ENCODE data around the gene SRGAP1. TPM values are rescaled to one million over a fixed set of nuclear protein-coding genes. Genes with fewer than 3 reads are reported as not detected.
A peak's percentile ranks its signal among the peaks of the same experiment; 100 is the strongest.
"Not testable (repeated sequence)": the region's sequence is repeated elsewhere in the genome, so short reads cannot be mapped to it uniquely, and the experiment has no call there.

Gene SRGAP1
- total and polyA plus RNA-seq, 8 donors: 2.5 to 13.3 (median 7.5) TPM

DNA sequence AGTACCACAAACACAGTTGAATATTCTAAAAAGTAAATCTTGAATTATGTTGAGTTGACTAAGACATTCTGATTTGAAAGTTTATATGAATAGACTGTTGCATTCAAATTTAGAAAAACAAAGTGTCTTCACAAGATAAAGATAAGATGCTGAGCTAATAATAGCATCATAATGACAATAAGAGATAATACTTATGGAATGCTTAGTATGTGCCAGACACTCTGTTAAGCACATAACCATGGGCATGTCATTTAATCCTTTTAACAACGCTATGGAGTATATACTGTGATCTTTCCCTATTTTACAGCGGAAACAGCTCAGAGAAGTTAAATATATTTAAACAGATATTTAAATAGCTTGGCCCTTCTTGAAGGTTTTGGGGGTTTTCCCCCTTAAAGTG lies 163.4 kb downstream of the SRGAP1 start:
- DNase-seq (no peak), FAIRE-seq (no peak), ATAC-seq (no peak)
- H3K9me3 ChIP-seq: no peaks in the 10 kb centered on the region
- H3K4me3 ChIP-seq: no peak overlapping the region
- H3K27me3 ChIP-seq: no peaks in the 10 kb centered on the region
- no peak for TF ChIP-seq CTCF (IDR thresholded peaks at IDR 0.05)
- no peaks in the 10 kb centered on the region for H3K36me3 ChIP-seq
- intact Hi-C loops (cut with DNase I): no loop called here
- H3K27ac ChIP-seq: no peak overlapping the region
- WGBS, 2 donors: 95 to 99% methylated on average over 2 of the region's 2 CpGs
- peaks cover 0 to 4% (median 0%) of the 10 kb centered on the region in 3 donors for H3K4me1 ChIP-seq

GRCh38 chr12:64008596-64008995 lies 164.1 kb downstream of the SRGAP1 start:
- no peak for TF ChIP-seq CTCF (IDR thresholded peaks at IDR 0.05)
- intact Hi-C loops (cut with DNase I): no loop called here
- no peak overlapping the region for H3K27ac ChIP-seq
- no peaks in the 10 kb centered on the region for H3K9me3 ChIP-seq
- FAIRE-seq: no peak
- ATAC-seq: no peak
- no peak for DNase-seq
- 73 to 89% methylated on average over 3 of the region's 3 CpGs for WGBS, 2 donors
- H3K27me3 ChIP-seq: no peaks in the 10 kb centered on the region
- no peak overlapping the region for H3K4me3 ChIP-seq
- peaks cover 0 to 4% (median 0%) of the 10 kb centered on the region in 3 donors for H3K4me1 ChIP-seq
- no peaks in the 10 kb centered on the region for H3K36me3 ChIP-seq

- Histone ChIP-seq H3K9me3 (no peaks in the 10 kb centered on the region), H3K4me3 (no peak overlapping the region), H3K27me3 (no peaks in the 10 kb centered on the region), H3K36me3 (no peaks in the 10 kb centered on the region), H3K27ac (no peak overlapping the region), H3K4me1 (peaks cover 0 to 4% (median 0%) of the 10 kb centered on the region in 3 donors)
- no peak for TF ChIP-seq CTCF (IDR thresholded peaks at IDR 0.05)
- ATAC-seq: no peak
- intact Hi-C loops (cut with DNase I): no loop called here
- DNase-seq: no peak
- whole genome bisulfite sequencing, 2 donors: 92 to 98% methylated on average over 4 of the region's 4 CpGs
- FAIRE-seq: no peak
Measured at GRCh38 chr12:64009321-64010068, 165.0 kb downstream of the SRGAP1 start.

GRCh38 chr12:64010069-64010686 lies 165.7 kb downstream of the SRGAP1 start:
- intact Hi-C loops (cut with DNase I): no loop called here
- Histone ChIP-seq H3K4me1 (peaks cover 0 to 4% (median 0%) of the 10 kb centered on the region in 3 donors), H3K9me3 (no peaks in the 10 kb centered on the region), H3K27ac (no peak overlapping the region), H3K4me3 (no peak overlapping the region), H3K36me3 (no peaks in the 10 kb centered on the region), H3K27me3 (no peaks in the 10 kb centered on the region)
- ATAC-seq (peak in 2 of 4 donors; percentile 12 to 51), DNase-seq (no peak), FAIRE-seq (no peak)
- no peak for TF ChIP-seq CTCF (IDR thresholded peaks at IDR 0.05)
- 61 to 75% methylated on average over 4 of the region's 4 CpGs for WGBS, 2 donors

DNA sequence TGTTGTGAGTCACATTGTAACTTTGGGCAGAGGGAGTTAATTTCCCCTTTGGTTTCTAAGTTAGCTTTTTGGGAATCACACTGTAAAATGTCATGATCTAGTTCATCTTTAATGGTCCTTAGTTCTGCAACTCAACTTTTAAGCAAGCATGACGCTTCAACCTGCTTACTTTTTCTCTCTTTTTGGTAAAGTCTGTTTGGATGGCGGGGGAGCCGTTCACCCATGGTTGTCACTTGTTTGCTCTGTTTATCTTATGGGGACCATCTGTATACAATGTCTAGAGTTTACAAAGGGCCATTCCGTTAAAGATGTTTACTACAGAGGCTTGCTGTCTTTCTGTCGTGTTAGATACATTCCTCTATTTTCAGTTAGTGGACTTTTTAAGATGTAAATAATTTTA lies 172.0 kb downstream of the SRGAP1 start:
- intact Hi-C loops (cut with DNase I): no loop called here
- 83 to 87% methylated on average over 5 of the region's 5 CpGs for WGBS, 2 donors
- no peak for TF ChIP-seq CTCF (IDR thresholded peaks at IDR 0.05)
- no peak overlapping the region for H3K4me3 ChIP-seq
- H3K36me3 ChIP-seq: no peaks in the 10 kb centered on the region
- no peaks in the 10 kb centered on the region for H3K27me3 ChIP-seq
- ATAC-seq: no peak
- H3K9me3 ChIP-seq: no peaks in the 10 kb centered on the region
- no peaks in the 10 kb centered on the region for H3K4me1 ChIP-seq
- H3K27ac ChIP-seq: no peak overlapping the region
- FAIRE-seq: no peak
- DNase-seq: no peak

GRCh38 chr12:64018116-64018515 lies 173.6 kb downstream of the SRGAP1 start:
- H3K9me3 ChIP-seq; H3K27ac ChIP-seq; H3K27me3 ChIP-seq; H3K4me1 ChIP-seq; H3K4me3 ChIP-seq; FAIRE-seq; intact Hi-C loops (cut with DNase I); DNase-seq; ATAC-seq; H3K36me3 ChIP-seq: not testable (repeated sequence)
- WGBS, 2 donors: 83 to 95% methylated on average over 8 of the region's 8 CpGs
